Natural killer cell (primary cell): ENCODE results near the gene IL17B. TPM values are rescaled to one million over a fixed set of nuclear protein-coding genes. Genes with fewer than 3 reads are reported as not detected.

Experiments used
- ATAC-seq, 3 donors: fragments of 150-1000 bp in 2 of 3; fragments of 200-7000 bp in 1 of 3; cut with Tn5 transposase; 1 replicate in 1 of 3; 2 replicates in 2 of 3; pipeline ENCODE4 v1.10.0; 2021; ENCODE audit warnings: mild to moderate bottlenecking in 2 of 3, moderate library complexity in 2 of 3
- DNase-seq, 2 donors: peaks; one replicate each; pipeline versions ENCODE4 v3.0.0 to v3.0.0-alpha.2; 2013 to 2021; ENCODE audit warnings: mixed read lengths in 1 of 2
- H3K27ac ChIP-seq: one replicate; pipeline ENCODE4 v1.5.1; 2013; ENCODE audit warnings: mild to moderate bottlenecking, low read length
- H3K27me3 ChIP-seq: one replicate; pipeline ENCODE4 v1.6.1; 2013; ENCODE audit warnings: low read length; ENCODE audit not compliant: control insufficient read depth, insufficient read depth
- H3K36me3 ChIP-seq: one replicate; pipeline ENCODE4 v1.6.1; 2013; ENCODE audit warnings: low read length; ENCODE audit not compliant: control insufficient read depth, insufficient read depth
- H3K4me1 ChIP-seq: one replicate; pipeline ENCODE4 v1.6.1; 2013; ENCODE audit warnings: low read length; ENCODE audit not compliant: control insufficient read depth, insufficient read depth
- H3K4me3 ChIP-seq: one replicate; pipeline ENCODE4 v1.5.1; 2013; ENCODE audit warnings: low read length
- H3K9me3 ChIP-seq: one replicate; pipeline ENCODE4 v1.6.1; 2013; ENCODE audit warnings: low read length; ENCODE audit not compliant: control insufficient read depth, insufficient read depth
- H3K27ac Mint-ChIP-seq, 2 donors: one replicate each; pipeline ENCODE4 v1.8.0; 2022; ENCODE audit warnings: mild to moderate bottlenecking in 2 of 2, mixed read lengths in 2 of 2, moderate library complexity in 1 of 2
- H3K27me3 Mint-ChIP-seq, 2 donors: one replicate each; pipeline ENCODE4 v1.8.0; 2022; ENCODE audit warnings: low read depth in 2 of 2, mixed read lengths in 2 of 2
- H3K36me3 Mint-ChIP-seq: one replicate; pipeline ENCODE4 v1.8.0; 2022; ENCODE audit warnings: mixed read lengths
- H3K4me1 Mint-ChIP-seq, 2 donors: one replicate each; pipeline ENCODE4 v1.8.0; 2022; ENCODE audit warnings: mixed read lengths in 2 of 2
- H3K4me3 Mint-ChIP-seq: one replicate; pipeline ENCODE4 v1.8.0; 2022; ENCODE audit warnings: mild to moderate bottlenecking, moderate library complexity, mixed read lengths
- H3K9me3 Mint-ChIP-seq, 2 donors: one replicate each; pipeline ENCODE4 v1.8.0; 2022; ENCODE audit warnings: mixed read lengths in 2 of 2
- CTCF ChIP-seq: fragments of 200-600 bp; IDR thresholded peaks from one replicate; pipeline ENCODE4 v1.8.0; 2022; ENCODE audit warnings: antibody characterized with exemption
- WGBS: methylation state at CpG from one replicate; pipeline ENCODE4 v1.1.7; 2013; ENCODE audit warnings: missing lambda C conversion rate; ENCODE audit not compliant: insufficient coverage; 5-methylcytosine and 5-hydroxymethylcytosine counted together
- intact Hi-C: fragments of 100-400 bp; cut with micrococcal nuclease; formaldehyde crosslinking; loops from one replicate; pipeline ENCODE4 v1.14.2; 2022
- total RNA-seq, 4 donors: library from RNA; stranded (reverse); fragments of 120-200 nt in 1 of 4; gene quantifications; one replicate each; pipeline versions ENCODE4 v1.2.3 to v1.2.4, GENCODE V29; 2013 to 2022

The IL17B gene
- total RNA-seq, 3 donors from 2014 or later (not counting 1 experiment from before 2014, with no cell fraction given): not detected

- no peaks in the 10 kb centered on the region for H3K27me3 Mint-ChIP-seq
- intact Hi-C loops: no loop called here
- WGBS: 97% methylated on average over 2 of the region's 2 CpGs
- H3K9me3 Mint-ChIP-seq: no peaks in the 10 kb centered on the region
- peaks cover 11 to 12% of the 10 kb centered on the region in 2 donors for H3K4me1 Mint-ChIP-seq
- Histone ChIP-seq H3K27me3 (no peaks in the 10 kb centered on the region), H3K36me3 (no peaks in the 10 kb centered on the region), H3K4me3 (no peak overlapping the region), H3K4me1 (peaks cover 2% of the 10 kb centered on the region), H3K9me3 (no peaks in the 10 kb centered on the region), H3K27ac (no peak overlapping the region)
- no peak overlapping the region for H3K27ac Mint-ChIP-seq
- TF ChIP-seq CTCF: no peak
- H3K36me3 Mint-ChIP-seq: no peaks in the 10 kb centered on the region
- DNase-seq: no peak
- no peak overlapping the region for H3K4me3 Mint-ChIP-seq
- ATAC-seq: no peak
Measured at GRCh38 chr5:149364719-149365118, 14.4 kb downstream of the IL17B start.

- no peak overlapping the region for H3K4me3 ChIP-seq
- no peak for TF ChIP-seq CTCF
- H3K36me3 ChIP-seq: no peaks in the 10 kb centered on the region
- H3K36me3 Mint-ChIP-seq: no peaks in the 10 kb centered on the region
- H3K9me3 Mint-ChIP-seq: no peaks in the 10 kb centered on the region
- no peak overlapping the region for H3K27ac Mint-ChIP-seq
- H3K9me3 ChIP-seq: no peaks in the 10 kb centered on the region
- intact Hi-C loops: no loop called here
- peaks cover 13 to 17% of the 10 kb centered on the region in 2 donors for H3K4me1 Mint-ChIP-seq
- no peak overlapping the region for H3K27ac ChIP-seq
- peaks cover 2% of the 10 kb centered on the region for H3K4me1 ChIP-seq
- H3K27me3 Mint-ChIP-seq: no peaks in the 10 kb centered on the region
- no peaks in the 10 kb centered on the region for H3K27me3 ChIP-seq
- ATAC-seq: no peak
- no peak for DNase-seq
- 97% methylated on average over 9 of the region's 9 CpGs for WGBS
- no peak overlapping the region for H3K4me3 Mint-ChIP-seq
Measured at GRCh38 chr5:149363936-149364335, 15.2 kb downstream of the IL17B start.

GRCh38 chr5:149363358-149363757, 15.7 kb downstream of the IL17B start:
- H3K27ac Mint-ChIP-seq: no peak overlapping the region
- no peak overlapping the region for H3K4me3 Mint-ChIP-seq
- no peak for DNase-seq

More at GRCh38 chr5:149363358-149363757, 15.7 kb downstream of the IL17B start:
- H3K4me1 Mint-ChIP-seq: peaks cover 19 to 22% of the 10 kb centered on the region in 2 donors
- Histone ChIP-seq H3K27me3 (no peaks in the 10 kb centered on the region), H3K36me3 (no peaks in the 10 kb centered on the region), H3K4me1 (peaks cover 5% of the 10 kb centered on the region), H3K27ac (no peak overlapping the region), H3K9me3 (no peaks in the 10 kb centered on the region), H3K4me3 (no peak overlapping the region)
- no peak for ATAC-seq
- no peak for TF ChIP-seq CTCF
- H3K27me3 Mint-ChIP-seq: no peaks in the 10 kb centered on the region
- no peaks in the 10 kb centered on the region for H3K9me3 Mint-ChIP-seq
- H3K36me3 Mint-ChIP-seq: no peaks in the 10 kb centered on the region
- intact Hi-C loops: no loop called here
